GM23338 (cell line): ENCODE results near the gene ACBD4. TPM values are rescaled to one million over a fixed set of nuclear protein-coding genes. Genes with fewer than 3 reads are reported as not detected.

Experiments
- ATAC-seq: fragments of 200-7000 bp; cut with Tn5 transposase; 3 replicates; pipeline ENCODE4 v1.9.1; 2020
- DNase-seq: peaks from one replicate; pipeline ENCODE4 v3.0.0-alpha.2; 2015; ENCODE audit warnings: low spot score
- H2AFZ ChIP-seq: fragments of 200-600 bp; sonication (generic); 2 replicates; pipeline ENCODE4 v1.8.0; 2016; ENCODE audit warnings: antibody characterized with exemption, mild to moderate bottlenecking, moderate library complexity
- H3F3A ChIP-seq: fragments of 200-600 bp; sonication (generic); replicated peaks from 2 replicates; pipeline ENCODE4 v1.8.0; 2017; ENCODE audit warnings: antibody characterized with exemption, mixed run types, low read depth
- H3K27ac ChIP-seq: fragments of 200-600 bp; sonication (generic); 2 replicates; pipeline ENCODE4 v1.6.1; 2016; ENCODE audit warnings: low read depth
- H3K27me3 ChIP-seq: fragments of 200-600 bp; sonication (generic); 2 replicates; pipeline ENCODE4 v1.8.0; 2016; ENCODE audit warnings: mild to moderate bottlenecking, mixed run types, moderate library complexity; ENCODE audit not compliant: insufficient read depth
- H3K36me3 ChIP-seq: fragments of 200-600 bp; sonication (generic); 2 replicates; pipeline ENCODE4 v1.8.0; 2016; ENCODE audit warnings: mild to moderate bottlenecking; ENCODE audit not compliant: insufficient read depth
- H3K4me1 ChIP-seq: fragments of 200-600 bp; sonication (generic); 2 replicates; pipeline ENCODE4 v1.8.0; 2016; ENCODE audit warnings: mild to moderate bottlenecking, moderate library complexity; ENCODE audit not compliant: insufficient read depth
- H3K4me2 ChIP-seq: fragments of 200-600 bp; sonication (generic); 2 replicates; pipeline ENCODE4 v1.7.1; 2017; ENCODE audit warnings: mixed run types
- H3K4me3 ChIP-seq: fragments of 200-600 bp; sonication (generic); 2 replicates; pipeline ENCODE4 v1.6.1; 2016; ENCODE audit warnings: mixed run types
- H3K79me2 ChIP-seq: fragments of 200-600 bp; sonication (generic); replicated peaks from 2 replicates; pipeline ENCODE4 v1.8.0; 2017; ENCODE audit warnings: mild to moderate bottlenecking; ENCODE audit not compliant: insufficient read depth
- H3K9me2 ChIP-seq: fragments of 200-600 bp; sonication (generic); 2 replicates; pipeline ENCODE4 v1.8.0; 2017; ENCODE audit not compliant: insufficient read depth
- H4K20me1 ChIP-seq: fragments of 200-600 bp; sonication (generic); replicated peaks from 2 replicates; pipeline ENCODE4 v1.8.0; 2017; ENCODE audit warnings: mild to moderate bottlenecking; ENCODE audit not compliant: insufficient read depth
- H3K27ac Mint-ChIP-seq: 2 replicates; pipeline ENCODE4 v1.8.0; 2020; ENCODE audit warnings: inconsistent platforms, mild to moderate bottlenecking, moderate library complexity, mixed read lengths
- H3K27me3 Mint-ChIP-seq: 3 replicates; pipeline ENCODE4 v1.8.0; 2022; ENCODE audit warnings: low read depth, mild to moderate bottlenecking, moderate library complexity, mixed read lengths, inconsistent platforms; ENCODE audit not compliant: insufficient read depth, poor library complexity
- H3K36me3 Mint-ChIP-seq: 3 replicates; pipeline ENCODE4 v1.8.0; 2021; ENCODE audit warnings: low read depth, mild to moderate bottlenecking, inconsistent platforms, moderate library complexity, mixed read lengths
- H3K4me1 Mint-ChIP-seq: 3 replicates; pipeline ENCODE4 v1.8.0; 2020; ENCODE audit warnings: mild to moderate bottlenecking, inconsistent platforms, mixed read lengths
- H3K4me3 Mint-ChIP-seq: 3 replicates; pipeline ENCODE4 v1.8.0; 2021; ENCODE audit warnings: moderate library complexity, mild to moderate bottlenecking, inconsistent platforms, mixed read lengths
- H3K9me3 Mint-ChIP-seq: 3 replicates; pipeline ENCODE4 v1.8.0; 2020; ENCODE audit warnings: moderate library complexity, mild to moderate bottlenecking, inconsistent platforms, mixed read lengths
- CREB1 ChIP-seq: fragments of 250-450 bp; sonication (Bioruptor Pico); IDR thresholded peaks from 2 replicates; pipeline ENCODE4 v1.5.0; 2020; ENCODE audit warnings: low read depth, mild to moderate bottlenecking, moderate library complexity
- EZH2 ChIP-seq: fragments of 200-600 bp; sonication (generic); IDR thresholded peaks from one replicate; pipeline ENCODE4 v1.8.0; 2017; ENCODE audit warnings: antibody characterized with exemption, mild to moderate bottlenecking, low read depth; ENCODE audit not compliant: unreplicated experiment
- EZH2phosphoT487 ChIP-seq: fragments of 200-600 bp; sonication (generic); IDR thresholded peaks from one replicate; pipeline ENCODE4 v1.8.1; 2018; ENCODE audit warnings: antibody characterized with exemption; ENCODE audit not compliant: unreplicated experiment
- JUNB ChIP-seq: IDR thresholded peaks from one replicate; pipeline ENCODE4 v1.6.1; 2016; ENCODE audit warnings: antibody characterized with exemption; ENCODE audit not compliant: unreplicated experiment
- NANOG ChIP-seq: IDR thresholded peaks from 2 replicates; pipeline ENCODE4 v1.6.1; 2016; ENCODE audit warnings: antibody characterized with exemption, borderline replicate concordance
- POLR2AphosphoS5 ChIP-seq: IDR thresholded peaks from 2 replicates; pipeline ENCODE4 v1.6.1; 2016; ENCODE audit warnings: antibody characterized with exemption, low read depth
- STAT1 ChIP-seq: IDR thresholded peaks from one replicate; pipeline ENCODE4 v1.6.1; 2016; ENCODE audit warnings: antibody characterized with exemption; ENCODE audit not compliant: unreplicated experiment
- ZNF114 ChIP-seq: fragments of 250-450 bp; sonication (Bioruptor Pico); IDR thresholded peaks from 2 replicates; pipeline ENCODE4 v1.5.0; 2020; ENCODE audit warnings: mild to moderate bottlenecking, moderate library complexity
- ZNF331 ChIP-seq: fragments of 250-450 bp; sonication (Bioruptor Pico); IDR thresholded peaks from 2 replicates; pipeline ENCODE4 v1.5.0; 2020; ENCODE audit warnings: low read depth, mild to moderate bottlenecking, moderate library complexity
- polyA plus RNA-seq: library from polyadenylated mRNA; unstranded; fragments of >200 nt; fragmentation: Nextera tagmentation; extraction: Ambion mirVana; gene quantifications from 2 replicates; pipeline ENCODE4 v1.2.1, GENCODE V29; 2016
- total RNA-seq: library from RNA; depleted of rRNA; stranded (reverse); fragments of >200 nt; shearing (Covaris generic); gene quantifications from 2 replicates; pipeline ENCODE4 v1.2.3, GENCODE V29; 2014
- TF ChIP-seq, protein P1 (sequence below), 2 experiments: fragments of 200-600 bp in 1 of 2; sonication (generic) in 1 of 2; conservative IDR thresholded peaks; 2 replicates each; pipeline versions ENCODE4 v1.5.1 to v1.6.1; 2016 to 2017; ENCODE audit warnings: antibody characterized with exemption in 2 of 2, low read depth in 2 of 2, mild to moderate bottlenecking in 2 of 2, moderate library complexity in 1 of 2
- TF ChIP-seq, protein P2 (sequence below): IDR thresholded peaks from one replicate; pipeline ENCODE4 v1.6.1; 2018; ENCODE audit warnings: antibody characterized with exemption; ENCODE audit not compliant: unreplicated experiment
- TF ChIP-seq, protein P3 (sequence below): IDR thresholded peaks from 2 replicates; pipeline ENCODE4 v1.6.1; 2016; ENCODE audit warnings: antibody characterized with exemption
- TF ChIP-seq, protein P4 (sequence below): fragments of 250-450 bp; sonication (Bioruptor Pico); IDR thresholded peaks from 2 replicates; pipeline ENCODE4 v1.5.0; 2020; ENCODE audit warnings: mild to moderate bottlenecking, moderate library complexity

Gene ACBD4
- total and polyA plus RNA-seq, 2 experiments from 2014 or later = 4.5 to 6.7 TPM

DNA sequence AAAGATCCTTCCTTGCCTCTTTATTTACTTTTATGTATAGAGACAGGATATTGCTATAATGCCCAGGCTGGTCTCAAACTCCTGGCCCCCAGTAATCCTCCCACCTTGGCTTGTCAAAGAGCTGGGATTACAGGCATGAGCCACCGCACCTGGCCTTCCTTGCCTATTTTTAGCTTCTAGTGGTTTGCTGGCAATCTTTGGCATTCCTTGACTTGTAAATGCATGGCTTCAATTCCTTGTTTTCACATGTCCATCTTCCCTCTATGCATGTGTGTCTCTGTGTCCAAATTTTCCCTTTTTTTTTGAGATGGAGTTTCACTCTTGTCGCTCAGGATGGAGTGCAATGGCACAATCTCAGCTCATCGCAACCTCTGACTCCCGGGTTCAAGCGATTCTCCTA lies 48.7 kb downstream of the ACBD4 start:
- H3K4me1 Mint-ChIP-seq = peaks cover 2% of the 10 kb centered on the region; the same call in 2 of the 3 replicates
- Histone ChIP-seq H4K20me1 (no peaks in the 10 kb centered on the region), H2AFZ (no peak overlapping the region), H3F3A (no peaks in the 10 kb centered on the region), H3K4me1 (no peaks in the 10 kb centered on the region), H3K79me2 (no peaks in the 10 kb centered on the region), H3K27me3 (no peaks in the 10 kb centered on the region), H3K4me2 (no peak overlapping the region), H3K4me3 (no peak overlapping the region), H3K27ac (no peak overlapping the region), H3K36me3 (no peaks in the 10 kb centered on the region), H3K9me2 (no peaks in the 10 kb centered on the region)
- peaks cover 13% of the 10 kb centered on the region for H3K27me3 Mint-ChIP-seq
- TF ChIP-seq POLR2AphosphoS5 (no peak), STAT1 (no peak), CREB1 (CRISPR knock-in tag) (no peak), NANOG (no peak), EZH2 (no peak), ZNF331 (no peak), EZH2phosphoT487 (no peak), ZNF114 (CRISPR knock-in tag) (no peak), JUNB (no peak)
- TF ChIP-seq, protein P1, sequence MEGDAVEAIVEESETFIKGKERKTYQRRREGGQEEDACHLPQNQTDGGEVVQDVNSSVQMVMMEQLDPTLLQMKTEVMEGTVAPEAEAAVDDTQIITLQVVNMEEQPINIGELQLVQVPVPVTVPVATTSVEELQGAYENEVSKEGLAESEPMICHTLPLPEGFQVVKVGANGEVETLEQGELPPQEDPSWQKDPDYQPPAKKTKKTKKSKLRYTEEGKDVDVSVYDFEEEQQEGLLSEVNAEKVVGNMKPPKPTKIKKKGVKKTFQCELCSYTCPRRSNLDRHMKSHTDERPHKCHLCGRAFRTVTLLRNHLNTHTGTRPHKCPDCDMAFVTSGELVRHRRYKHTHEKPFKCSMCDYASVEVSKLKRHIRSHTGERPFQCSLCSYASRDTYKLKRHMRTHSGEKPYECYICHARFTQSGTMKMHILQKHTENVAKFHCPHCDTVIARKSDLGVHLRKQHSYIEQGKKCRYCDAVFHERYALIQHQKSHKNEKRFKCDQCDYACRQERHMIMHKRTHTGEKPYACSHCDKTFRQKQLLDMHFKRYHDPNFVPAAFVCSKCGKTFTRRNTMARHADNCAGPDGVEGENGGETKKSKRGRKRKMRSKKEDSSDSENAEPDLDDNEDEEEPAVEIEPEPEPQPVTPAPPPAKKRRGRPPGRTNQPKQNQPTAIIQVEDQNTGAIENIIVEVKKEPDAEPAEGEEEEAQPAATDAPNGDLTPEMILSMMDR (conservative IDR thresholded peaks at IDR 0.05; ENCODE audit: low read depth in 2 of 2) = no peak
- TF ChIP-seq, protein P2, sequence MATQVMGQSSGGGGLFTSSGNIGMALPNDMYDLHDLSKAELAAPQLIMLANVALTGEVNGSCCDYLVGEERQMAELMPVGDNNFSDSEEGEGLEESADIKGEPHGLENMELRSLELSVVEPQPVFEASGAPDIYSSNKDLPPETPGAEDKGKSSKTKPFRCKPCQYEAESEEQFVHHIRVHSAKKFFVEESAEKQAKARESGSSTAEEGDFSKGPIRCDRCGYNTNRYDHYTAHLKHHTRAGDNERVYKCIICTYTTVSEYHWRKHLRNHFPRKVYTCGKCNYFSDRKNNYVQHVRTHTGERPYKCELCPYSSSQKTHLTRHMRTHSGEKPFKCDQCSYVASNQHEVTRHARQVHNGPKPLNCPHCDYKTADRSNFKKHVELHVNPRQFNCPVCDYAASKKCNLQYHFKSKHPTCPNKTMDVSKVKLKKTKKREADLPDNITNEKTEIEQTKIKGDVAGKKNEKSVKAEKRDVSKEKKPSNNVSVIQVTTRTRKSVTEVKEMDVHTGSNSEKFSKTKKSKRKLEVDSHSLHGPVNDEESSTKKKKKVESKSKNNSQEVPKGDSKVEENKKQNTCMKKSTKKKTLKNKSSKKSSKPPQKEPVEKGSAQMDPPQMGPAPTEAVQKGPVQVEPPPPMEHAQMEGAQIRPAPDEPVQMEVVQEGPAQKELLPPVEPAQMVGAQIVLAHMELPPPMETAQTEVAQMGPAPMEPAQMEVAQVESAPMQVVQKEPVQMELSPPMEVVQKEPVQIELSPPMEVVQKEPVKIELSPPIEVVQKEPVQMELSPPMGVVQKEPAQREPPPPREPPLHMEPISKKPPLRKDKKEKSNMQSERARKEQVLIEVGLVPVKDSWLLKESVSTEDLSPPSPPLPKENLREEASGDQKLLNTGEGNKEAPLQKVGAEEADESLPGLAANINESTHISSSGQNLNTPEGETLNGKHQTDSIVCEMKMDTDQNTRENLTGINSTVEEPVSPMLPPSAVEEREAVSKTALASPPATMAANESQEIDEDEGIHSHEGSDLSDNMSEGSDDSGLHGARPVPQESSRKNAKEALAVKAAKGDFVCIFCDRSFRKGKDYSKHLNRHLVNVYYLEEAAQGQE = no peak
- TF ChIP-seq, protein P3, sequence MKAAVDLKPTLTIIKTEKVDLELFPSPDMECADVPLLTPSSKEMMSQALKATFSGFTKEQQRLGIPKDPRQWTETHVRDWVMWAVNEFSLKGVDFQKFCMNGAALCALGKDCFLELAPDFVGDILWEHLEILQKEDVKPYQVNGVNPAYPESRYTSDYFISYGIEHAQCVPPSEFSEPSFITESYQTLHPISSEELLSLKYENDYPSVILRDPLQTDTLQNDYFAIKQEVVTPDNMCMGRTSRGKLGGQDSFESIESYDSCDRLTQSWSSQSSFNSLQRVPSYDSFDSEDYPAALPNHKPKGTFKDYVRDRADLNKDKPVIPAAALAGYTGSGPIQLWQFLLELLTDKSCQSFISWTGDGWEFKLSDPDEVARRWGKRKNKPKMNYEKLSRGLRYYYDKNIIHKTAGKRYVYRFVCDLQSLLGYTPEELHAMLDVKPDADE = no peak
- TF ChIP-seq, protein P4, sequence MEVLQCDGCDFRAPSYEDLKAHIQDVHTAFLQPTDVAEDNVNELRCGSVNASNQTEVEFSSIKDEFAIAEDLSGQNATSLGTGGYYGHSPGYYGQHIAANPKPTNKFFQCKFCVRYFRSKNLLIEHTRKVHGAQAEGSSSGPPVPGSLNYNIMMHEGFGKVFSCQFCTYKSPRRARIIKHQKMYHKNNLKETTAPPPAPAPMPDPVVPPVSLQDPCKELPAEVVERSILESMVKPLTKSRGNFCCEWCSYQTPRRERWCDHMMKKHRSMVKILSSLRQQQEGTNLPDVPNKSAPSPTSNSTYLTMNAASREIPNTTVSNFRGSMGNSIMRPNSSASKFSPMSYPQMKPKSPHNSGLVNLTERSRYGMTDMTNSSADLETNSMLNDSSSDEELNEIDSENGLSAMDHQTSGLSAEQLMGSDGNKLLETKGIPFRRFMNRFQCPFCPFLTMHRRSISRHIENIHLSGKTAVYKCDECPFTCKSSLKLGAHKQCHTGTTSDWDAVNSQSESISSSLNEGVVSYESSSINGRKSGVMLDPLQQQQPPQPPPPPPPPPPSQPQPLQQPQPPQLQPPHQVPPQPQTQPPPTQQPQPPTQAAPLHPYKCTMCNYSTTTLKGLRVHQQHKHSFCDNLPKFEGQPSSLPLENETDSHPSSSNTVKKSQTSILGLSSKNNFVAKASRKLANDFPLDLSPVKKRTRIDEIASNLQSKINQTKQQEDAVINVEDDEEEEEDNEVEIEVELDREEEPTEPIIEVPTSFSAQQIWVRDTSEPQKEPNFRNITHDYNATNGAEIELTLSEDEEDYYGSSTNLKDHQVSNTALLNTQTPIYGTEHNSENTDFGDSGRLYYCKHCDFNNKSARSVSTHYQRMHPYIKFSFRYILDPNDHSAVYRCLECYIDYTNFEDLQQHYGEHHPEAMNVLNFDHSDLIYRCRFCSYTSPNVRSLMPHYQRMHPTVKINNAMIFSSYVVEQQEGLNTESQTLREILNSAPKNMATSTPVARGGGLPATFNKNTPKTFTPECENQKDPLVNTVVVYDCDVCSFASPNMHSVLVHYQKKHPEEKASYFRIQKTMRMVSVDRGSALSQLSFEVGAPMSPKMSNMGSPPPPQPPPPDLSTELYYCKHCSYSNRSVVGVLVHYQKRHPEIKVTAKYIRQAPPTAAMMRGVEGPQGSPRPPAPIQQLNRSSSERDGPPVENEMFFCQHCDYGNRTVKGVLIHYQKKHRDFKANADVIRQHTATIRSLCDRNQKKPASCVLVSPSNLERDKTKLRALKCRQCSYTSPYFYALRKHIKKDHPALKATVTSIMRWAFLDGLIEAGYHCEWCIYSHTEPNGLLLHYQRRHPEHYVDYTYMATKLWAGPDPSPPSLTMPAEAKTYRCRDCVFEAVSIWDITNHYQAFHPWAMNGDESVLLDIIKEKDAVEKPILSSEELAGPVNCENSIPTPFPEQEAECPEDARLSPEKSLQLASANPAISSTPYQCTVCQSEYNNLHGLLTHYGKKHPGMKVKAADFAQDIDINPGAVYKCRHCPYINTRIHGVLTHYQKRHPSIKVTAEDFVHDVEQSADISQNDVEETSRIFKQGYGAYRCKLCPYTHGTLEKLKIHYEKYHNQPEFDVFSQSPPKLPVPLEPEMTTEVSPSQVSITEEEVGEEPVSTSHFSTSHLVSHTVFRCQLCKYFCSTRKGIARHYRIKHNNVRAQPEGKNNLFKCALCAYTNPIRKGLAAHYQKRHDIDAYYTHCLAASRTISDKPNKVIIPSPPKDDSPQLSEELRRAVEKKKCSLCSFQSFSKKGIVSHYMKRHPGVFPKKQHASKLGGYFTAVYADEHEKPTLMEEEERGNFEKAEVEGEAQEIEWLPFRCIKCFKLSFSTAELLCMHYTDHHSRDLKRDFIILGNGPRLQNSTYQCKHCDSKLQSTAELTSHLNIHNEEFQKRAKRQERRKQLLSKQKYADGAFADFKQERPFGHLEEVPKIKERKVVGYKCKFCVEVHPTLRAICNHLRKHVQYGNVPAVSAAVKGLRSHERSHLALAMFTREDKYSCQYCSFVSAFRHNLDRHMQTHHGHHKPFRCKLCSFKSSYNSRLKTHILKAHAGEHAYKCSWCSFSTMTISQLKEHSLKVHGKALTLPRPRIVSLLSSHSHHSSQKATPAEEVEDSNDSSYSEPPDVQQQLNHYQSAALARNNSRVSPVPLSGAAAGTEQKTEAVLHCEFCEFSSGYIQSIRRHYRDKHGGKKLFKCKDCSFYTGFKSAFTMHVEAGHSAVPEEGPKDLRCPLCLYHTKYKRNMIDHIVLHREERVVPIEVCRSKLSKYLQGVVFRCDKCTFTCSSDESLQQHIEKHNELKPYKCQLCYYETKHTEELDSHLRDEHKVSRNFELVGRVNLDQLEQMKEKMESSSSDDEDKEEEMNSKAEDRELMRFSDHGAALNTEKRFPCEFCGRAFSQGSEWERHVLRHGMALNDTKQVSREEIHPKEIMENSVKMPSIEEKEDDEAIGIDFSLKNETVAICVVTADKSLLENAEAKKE (CRISPR knock-in tag) = no peak
- no peak for DNase-seq
- no peaks in the 10 kb centered on the region for H3K36me3 Mint-ChIP-seq
- no peak overlapping the region; the same call in 1 of the 2 replicates for H3K27ac Mint-ChIP-seq
- H3K9me3 Mint-ChIP-seq = peaks cover 2% of the 10 kb centered on the region; the same call in 1 of the 3 replicates
- ATAC-seq = no peak
- no peak overlapping the region; the same call in 2 of the 3 replicates for H3K4me3 Mint-ChIP-seq
